C4-2B (cell line): ENCODE measurements around the gene RRP8.

ENCODE experiments used
- H3K27ac ChIP-seq: fragments of 450-650 bp; 2 replicates; pipeline ENCODE4 v1.5.1; 2017
- CTCF ChIP-seq: fragments of 450-650 bp; conservative IDR thresholded peaks from 2 replicates; pipeline ENCODE4 v1.5.1; 2017; ENCODE audit warnings: mild to moderate bottlenecking
- ZFX ChIP-seq: fragments of 450-650 bp; IDR thresholded peaks from 2 replicates; pipeline ENCODE4 v1.6.1; 2017

The RRP8 gene

DNA sequence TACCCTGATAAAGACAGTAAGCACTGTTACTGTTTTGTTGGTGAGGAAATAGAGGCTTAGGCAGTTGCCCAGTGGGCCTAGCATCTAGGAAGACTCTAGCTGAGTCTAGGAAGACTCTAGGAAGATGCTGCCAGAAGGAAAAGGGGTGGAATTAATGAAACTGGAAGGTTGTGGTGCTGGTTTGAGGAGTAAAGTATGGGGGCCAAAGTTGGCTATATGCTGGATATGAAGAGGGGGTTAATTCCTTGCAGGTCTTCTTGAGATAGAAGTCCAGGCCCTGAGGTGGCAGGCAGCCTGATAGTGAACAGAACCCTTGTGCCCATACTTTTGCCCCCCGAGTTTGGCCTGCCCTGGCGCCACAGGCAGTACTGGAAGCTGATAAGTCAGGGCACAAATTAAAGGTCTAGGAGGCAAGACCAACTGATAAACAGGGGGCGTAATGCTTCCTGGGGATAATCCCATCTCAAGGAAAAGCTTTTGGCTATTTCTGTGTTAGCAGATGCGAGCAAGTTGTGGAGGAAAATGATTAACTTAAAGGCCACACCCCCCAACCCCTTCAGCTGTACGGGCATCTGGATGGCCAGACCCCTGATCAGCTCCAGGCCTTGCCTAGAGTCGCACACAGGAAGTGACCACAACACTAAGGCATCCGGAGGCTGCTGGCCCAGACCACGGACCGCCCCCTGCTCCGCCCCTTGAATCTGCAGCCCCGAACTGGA is 3.2 kb upstream of the RRP8 start:
- H3K27ac ChIP-seq: peak overlapping the region; percentile 32
- TF ChIP-seq CTCF (no peak), ZFX (no peak)

- H3K27ac ChIP-seq: peak overlapping the region; percentile 85
These were observed 1.4 kb upstream of the RRP8 start for GRCh38 chr11:6604790-6605189.

GRCh38 chr11:6604081-6604626 is 738 bp upstream of the RRP8 start:
- H3K27ac ChIP-seq: peak overlapping the region; percentile 85
- TF ChIP-seq CTCF (no peak), ZFX (no peak)

More at GRCh38 chr11:6604790-6605189, 1.4 kb upstream of the RRP8 start:
- no peak for TF ChIP-seq CTCF
- no peak for TF ChIP-seq ZFX

- H3K27ac ChIP-seq: peak overlapping the region; percentile 85
- no peak for TF ChIP-seq CTCF
- no peak for TF ChIP-seq ZFX
These were observed 1.1 kb downstream of the RRP8 start for GRCh38 chr11:6602096-6602940.

- TF ChIP-seq ZFX (no peak), CTCF (no peak)
These were observed 2.4 kb downstream of the RRP8 start for GRCh38 chr11:6601041-6601461.

DNA sequence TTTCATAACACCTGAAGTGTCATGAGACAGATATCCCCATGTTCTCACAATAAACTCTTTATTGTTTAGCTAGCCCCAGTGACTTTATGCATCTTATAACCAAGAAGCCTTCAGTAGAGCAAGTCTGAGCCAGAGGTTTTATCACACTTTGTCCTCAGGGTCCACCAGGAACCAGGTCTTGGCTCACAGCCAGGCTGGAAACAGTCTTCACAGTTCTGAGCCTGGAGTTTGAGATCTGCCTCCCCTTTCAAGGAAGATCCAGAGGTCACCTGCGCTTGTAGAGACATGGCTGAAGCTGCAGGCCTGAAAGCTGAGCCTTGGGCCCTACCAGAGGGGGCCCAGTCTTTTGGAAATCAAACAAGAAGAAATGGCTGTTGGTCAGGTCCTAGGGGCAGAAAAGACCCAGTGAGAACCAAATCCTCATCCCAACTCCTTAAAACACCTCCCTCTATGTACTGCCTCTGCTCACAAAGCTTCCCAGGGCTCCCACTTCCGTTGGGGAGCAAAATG is 3.5 kb downstream of the RRP8 start:
- TF ChIP-seq ZFX (no peak), CTCF (no peak)

More at GRCh38 chr11:6601041-6601461, 2.4 kb downstream of the RRP8 start:
- H3K27ac ChIP-seq: no peak overlapping the region

More for the DNA sequence above, 3.5 kb downstream of the RRP8 start:
- no peak overlapping the region for H3K27ac ChIP-seq
